ENCODE results near the gene EFHB. TPM values are rescaled to one million over a fixed set of nuclear protein-coding genes. Genes with fewer than 3 reads are reported as not detected.

The EFHB gene
- total and polyA plus RNA-seq, 2 of the 13 experiments (the other 11 are each of a cell fraction or from before 2014, with no cell fraction given) = 0.15 to 0.42 TPM

- TF ChIP-seq EEA1 (CRISPR knock-in tag; IDR thresholded peaks at IDR 0.05; ENCODE audit: borderline replicate concordance) (no peak), ZNF20 (CRISPR knock-in tag; IDR thresholded peaks at IDR 0.05) (no peak), KLF12 (CRISPR knock-in tag; IDR thresholded peaks at IDR 0.05; ENCODE audit: borderline replicate concordance) (peak; percentile 87; the same call in 1 of the 2 replicates), MTA3 (CRISPR knock-in tag; IDR thresholded peaks at IDR 0.05) (no peak), CAMTA2 (CRISPR knock-in tag; IDR thresholded peaks at IDR 0.05; ENCODE audit: borderline replicate concordance) (no peak), ZNF761 (CRISPR knock-in tag; conservative IDR thresholded peaks at IDR 0.05) (no peak), MTERF4 (CRISPR knock-in tag; IDR thresholded peaks at IDR 0.05) (peak; percentile 44; the same call in 1 of the 2 replicates), ATF1 (CRISPR knock-in tag; IDR thresholded peaks at IDR 0.05) (peak; percentile 90), ZUFSP (CRISPR knock-in tag; IDR thresholded peaks at IDR 0.05; ENCODE audit: borderline replicate concordance) (no peak), ZNF800 (CRISPR knock-in tag; IDR thresholded peaks at IDR 0.05) (no peak), ZNF282 (IDR thresholded peaks at IDR 0.05; ENCODE audit: partially characterized antibody) (no peak), PHF20 (CRISPR knock-in tag; IDR thresholded peaks at IDR 0.05) (peak; percentile 76)
- TF ChIP-seq, protein P1, sequence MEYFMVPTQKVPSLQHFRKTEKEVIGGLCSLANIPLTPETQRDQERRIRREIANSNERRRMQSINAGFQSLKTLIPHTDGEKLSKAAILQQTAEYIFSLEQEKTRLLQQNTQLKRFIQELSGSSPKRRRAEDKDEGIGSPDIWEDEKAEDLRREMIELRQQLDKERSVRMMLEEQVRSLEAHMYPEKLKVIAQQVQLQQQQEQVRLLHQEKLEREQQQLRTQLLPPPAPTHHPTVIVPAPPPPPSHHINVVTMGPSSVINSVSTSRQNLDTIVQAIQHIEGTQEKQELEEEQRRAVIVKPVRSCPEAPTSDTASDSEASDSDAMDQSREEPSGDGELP (IDR thresholded peaks at IDR 0.05; ENCODE audit: borderline replicate concordance, low read depth) = peak; percentile 43; the same call in 1 of the 2 replicates
- TF ChIP-seq, protein P2, sequence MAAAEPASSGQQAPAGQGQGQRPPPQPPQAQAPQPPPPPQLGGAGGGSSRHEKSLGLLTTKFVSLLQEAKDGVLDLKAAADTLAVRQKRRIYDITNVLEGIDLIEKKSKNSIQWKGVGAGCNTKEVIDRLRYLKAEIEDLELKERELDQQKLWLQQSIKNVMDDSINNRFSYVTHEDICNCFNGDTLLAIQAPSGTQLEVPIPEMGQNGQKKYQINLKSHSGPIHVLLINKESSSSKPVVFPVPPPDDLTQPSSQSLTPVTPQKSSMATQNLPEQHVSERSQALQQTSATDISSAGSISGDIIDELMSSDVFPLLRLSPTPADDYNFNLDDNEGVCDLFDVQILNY (CRISPR knock-in tag; conservative IDR thresholded peaks at IDR 0.05) = peak; percentile 65; the same call in 1 of the 2 replicates
- TF ChIP-seq, protein P3, sequence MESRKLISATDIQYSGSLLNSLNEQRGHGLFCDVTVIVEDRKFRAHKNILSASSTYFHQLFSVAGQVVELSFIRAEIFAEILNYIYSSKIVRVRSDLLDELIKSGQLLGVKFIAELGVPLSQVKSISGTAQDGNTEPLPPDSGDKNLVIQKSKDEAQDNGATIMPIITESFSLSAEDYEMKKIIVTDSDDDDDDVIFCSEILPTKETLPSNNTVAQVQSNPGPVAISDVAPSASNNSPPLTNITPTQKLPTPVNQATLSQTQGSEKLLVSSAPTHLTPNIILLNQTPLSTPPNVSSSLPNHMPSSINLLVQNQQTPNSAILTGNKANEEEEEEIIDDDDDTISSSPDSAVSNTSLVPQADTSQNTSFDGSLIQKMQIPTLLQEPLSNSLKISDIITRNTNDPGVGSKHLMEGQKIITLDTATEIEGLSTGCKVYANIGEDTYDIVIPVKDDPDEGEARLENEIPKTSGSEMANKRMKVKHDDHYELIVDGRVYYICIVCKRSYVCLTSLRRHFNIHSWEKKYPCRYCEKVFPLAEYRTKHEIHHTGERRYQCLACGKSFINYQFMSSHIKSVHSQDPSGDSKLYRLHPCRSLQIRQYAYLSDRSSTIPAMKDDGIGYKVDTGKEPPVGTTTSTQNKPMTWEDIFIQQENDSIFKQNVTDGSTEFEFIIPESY (CRISPR knock-in tag; IDR thresholded peaks at IDR 0.05) = no peak
- TF ChIP-seq, protein P4, sequence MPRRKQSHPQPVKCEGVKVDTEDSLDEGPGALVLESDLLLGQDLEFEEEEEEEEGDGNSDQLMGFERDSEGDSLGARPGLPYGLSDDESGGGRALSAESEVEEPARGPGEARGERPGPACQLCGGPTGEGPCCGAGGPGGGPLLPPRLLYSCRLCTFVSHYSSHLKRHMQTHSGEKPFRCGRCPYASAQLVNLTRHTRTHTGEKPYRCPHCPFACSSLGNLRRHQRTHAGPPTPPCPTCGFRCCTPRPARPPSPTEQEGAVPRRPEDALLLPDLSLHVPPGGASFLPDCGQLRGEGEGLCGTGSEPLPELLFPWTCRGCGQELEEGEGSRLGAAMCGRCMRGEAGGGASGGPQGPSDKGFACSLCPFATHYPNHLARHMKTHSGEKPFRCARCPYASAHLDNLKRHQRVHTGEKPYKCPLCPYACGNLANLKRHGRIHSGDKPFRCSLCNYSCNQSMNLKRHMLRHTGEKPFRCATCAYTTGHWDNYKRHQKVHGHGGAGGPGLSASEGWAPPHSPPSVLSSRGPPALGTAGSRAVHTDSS (CRISPR knock-in tag; conservative IDR thresholded peaks at IDR 0.05) = no peak
- TF ChIP-seq, protein P5, sequence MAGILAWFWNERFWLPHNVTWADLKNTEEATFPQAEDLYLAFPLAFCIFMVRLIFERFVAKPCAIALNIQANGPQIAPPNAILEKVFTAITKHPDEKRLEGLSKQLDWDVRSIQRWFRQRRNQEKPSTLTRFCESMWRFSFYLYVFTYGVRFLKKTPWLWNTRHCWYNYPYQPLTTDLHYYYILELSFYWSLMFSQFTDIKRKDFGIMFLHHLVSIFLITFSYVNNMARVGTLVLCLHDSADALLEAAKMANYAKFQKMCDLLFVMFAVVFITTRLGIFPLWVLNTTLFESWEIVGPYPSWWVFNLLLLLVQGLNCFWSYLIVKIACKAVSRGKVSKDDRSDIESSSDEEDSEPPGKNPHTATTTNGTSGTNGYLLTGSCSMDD (CRISPR knock-in tag; IDR thresholded peaks at IDR 0.05) = no peak
Measured at GRCh38 chr3:19946832-19947548, 13.0 kb upstream of the EFHB start, which contains the start of gene RAB5A (continued).

All from HepG2 (cell line).